Spleen (tissue), 11 donors: ENCODE data around the gene ARL8B. TPM values are rescaled to one million over a fixed set of nuclear protein-coding genes. Genes with fewer than 3 reads are reported as not detected.

Experiments used
- DNase-seq: peaks from one replicate; pipeline ENCODE4 v3.0.0-alpha.2; 2020
- H3K27ac ChIP-seq, 8 donors: fragments of 200-600 bp; sonication (generic) in 7 of 8; 1 replicate in 4 of 8; 2 replicates in 4 of 8; pipeline versions ENCODE4 v1.5.0 to v1.8.0; 2016 to 2021; ENCODE audit warnings: inconsistent platforms in 4 of 8, mild to moderate bottlenecking in 4 of 8, moderate library complexity in 1 of 8
- H3K27me3 ChIP-seq, 7 donors: fragments of 200-600 bp; sonication (generic) in 6 of 7; replicated peaks in 1 of 7; 1 replicate in 4 of 7; 2 replicates in 3 of 7; pipeline versions ENCODE4 v1.5.0 to v1.8.0; 2016 to 2021; ENCODE audit warnings: inconsistent platforms in 3 of 7, mild to moderate bottlenecking in 1 of 7
- H3K36me3 ChIP-seq, 6 donors: fragments of 200-600 bp; sonication (generic) in 5 of 6; 1 replicate in 4 of 6; 2 replicates in 2 of 6; pipeline versions ENCODE4 v1.5.0 to v1.8.0; 2016 to 2021; ENCODE audit warnings: inconsistent platforms in 2 of 6
- H3K4me1 ChIP-seq, 6 donors: fragments of 200-600 bp; sonication (generic) in 5 of 6; 1 replicate in 3 of 6; 2 replicates in 3 of 6; pipeline versions ENCODE4 v1.5.0 to v1.8.0; 2016 to 2021; ENCODE audit warnings: inconsistent platforms in 3 of 6
- H3K4me3 ChIP-seq, 8 donors: fragments of 200-600 bp; sonication (generic) in 7 of 8; 1 replicate in 4 of 8; 2 replicates in 4 of 8; pipeline versions ENCODE4 v1.5.0 to v1.8.0; 2016 to 2021; ENCODE audit warnings: inconsistent platforms in 4 of 8, mild to moderate bottlenecking in 4 of 8, moderate library complexity in 2 of 8
- H3K9me3 ChIP-seq, 8 donors: fragments of 200-600 bp; sonication (generic) in 7 of 8; 1 replicate in 4 of 8; 2 replicates in 4 of 8; pipeline versions ENCODE4 v1.5.0 to v1.8.0; 2016 to 2021; ENCODE audit warnings: inconsistent platforms in 4 of 8
- CTCF ChIP-seq, 11 experiments: fragments of 200-600 bp in 7 of 11; fragments of 450-650 bp in 4 of 11; sonication (generic) in 4 of 11; IDR thresholded peaks in 8 of 11; conservative IDR thresholded peaks in 3 of 11; 1 replicate in 7 of 11; 2 replicates in 4 of 11; pipeline versions ENCODE4 v1.4.0 to v1.8.0; 2016 to 2021; ENCODE audit warnings: antibody characterized with exemption in 11 of 11, inconsistent platforms in 4 of 11, mild to moderate bottlenecking in 1 of 11
- POLR2A ChIP-seq, 3 donors: fragments of 450-650 bp; IDR thresholded peaks; one replicate each; pipeline ENCODE4 v1.5.1; 2017; ENCODE audit warnings: antibody characterized with exemption in 3 of 3, mild to moderate bottlenecking in 1 of 3
- POLR2AphosphoS5 ChIP-seq, 3 donors: sonication (generic); formaldehyde crosslinking; IDR thresholded peaks; one replicate each; pipeline ENCODE4 v1.5.1; 2017; ENCODE audit warnings: antibody characterized with exemption in 3 of 3
- WGBS, 5 donors: extraction: QIAGEN DNeasy Blood & Tissue Kit in 3 of 5; methylation state at CpG; one replicate each; pipeline versions ENCODE4 v1.1.5 to v1.1.7; 2013 to 2018; 5-methylcytosine and 5-hydroxymethylcytosine counted together
- intact Hi-C: fragments of 100-400 bp; cut with DNase I; formaldehyde crosslinking; loops from one replicate; pipeline ENCODE4 v1.15.0; 2023; ENCODE audit warnings: low total_unique reads
- polyA plus RNA-seq, 3 donors: library from polyadenylated mRNA; stranded (reverse); fragments of 200-250 nt; gene quantifications; one replicate each; pipeline ENCODE4 v1.2.1, GENCODE V29; 2013
- total RNA-seq, 7 donors: library from RNA; depleted of rRNA in 3 of 7; stranded (reverse); fragments of >200 nt in 3 of 7; fragmentation: NEBNext Ultra II Directional in 4 of 7; extraction: Animal tissue kit (Norgen Biotek cat#: 25700) in 4 of 7; gene quantifications; one replicate each; pipeline versions ENCODE4 v1.1.0 to v1.2.1, GENCODE V29; 2016 to 2021
- donor health status: healthy with polysubstance abuse.
- donor health status: DM: no; HTN: no; CAD: no; lungs with moderate emphysema.
- donor health status: DM: no; HTN: no; CAD: no.
- donor health status: Bipolar disorder and iron deficiency.
- donor health status: healthy.
- donor health status: DM: no; HTN: no; CAD: no.
- donor health status: DM: yes; HTN: yes; CAD: no.

The ARL8B gene
- total and polyA plus RNA-seq, 10 donors, result 23.0 to 120 (median 58.9) TPM

- Histone ChIP-seq H3K36me3 (peaks cover 0 to 4% (median 0%) of the 10 kb centered on the region in 6 donors), H3K27ac (peak overlapping the region; percentile 89 to 100 (median 99)), H3K4me3 (peak overlapping the region; percentile 72 to 99 (median 92)), H3K9me3 (no peaks in the 10 kb centered on the region), H3K4me1 (peaks cover 45 to 86% (median 84%) of the 10 kb centered on the region in 6 donors), H3K27me3 (no peaks in the 10 kb centered on the region)
- TF ChIP-seq CTCF (IDR thresholded peaks at IDR 0.05 in 8 of 11, conservative IDR thresholded peaks at IDR 0.05 in 3 of 11), result no peak
- peak in 1 of 3 donors; percentile 8 for TF ChIP-seq POLR2AphosphoS5 (IDR thresholded peaks at IDR 0.05)
- TF ChIP-seq POLR2A (IDR thresholded peaks at IDR 0.05), result no peak
- intact Hi-C loops, result loop anchor here (5.0 kb wide), 1 partner anchor 66 kb away; the partner anchor contains the start of gene ARL8B
- peak; percentile 94 for DNase-seq
- 0 to 1% (median 0%) methylated on average over 3 to 66 of the region's 66 CpGs for WGBS, 5 donors
These were observed 65.9 kb downstream of the ARL8B start for GRCh38 chr3:5187920-5188418.

GRCh38 chr3:5188419-5189221 is 66.5 kb downstream of the ARL8B start:
- intact Hi-C loops, result loop anchor here (5.0 kb wide), 1 partner anchor 66 kb away; the partner anchor contains the start of gene ARL8B
- TF ChIP-seq CTCF (IDR thresholded peaks at IDR 0.05 in 8 of 11, conservative IDR thresholded peaks at IDR 0.05 in 3 of 11), result no peak
- peak in 1 of 3 donors; percentile 28 for TF ChIP-seq POLR2AphosphoS5 (IDR thresholded peaks at IDR 0.05)
- Histone ChIP-seq H3K4me1 (peaks cover 49 to 86% (median 85%) of the 10 kb centered on the region in 6 donors), H3K27ac (peak overlapping the region; percentile 89 to 100 (median 99)), H3K27me3 (no peaks in the 10 kb centered on the region), H3K4me3 (peak overlapping the region; percentile 72 to 99 (median 92)), H3K36me3 (peaks cover 0 to 9% (median 0%) of the 10 kb centered on the region in 6 donors), H3K9me3 (no peaks in the 10 kb centered on the region)
- DNase-seq, result peak; percentile 81
- WGBS, 5 donors, result 1 to 5% (median 3%) methylated on average over 16 to 26 of the region's 26 CpGs

- peak overlapping the region in 7 of 8 donors; percentile 98 to 100 (median 99) for H3K27ac ChIP-seq
- H3K4me3 ChIP-seq, result peak overlapping the region in 7 of 8 donors; percentile 72 to 99 (median 88)
- TF ChIP-seq POLR2AphosphoS5 (IDR thresholded peaks at IDR 0.05) (no peak), CTCF (IDR thresholded peaks at IDR 0.05 in 8 of 11, conservative IDR thresholded peaks at IDR 0.05 in 3 of 11) (no peak), POLR2A (IDR thresholded peaks at IDR 0.05) (no peak)
- H3K4me1 ChIP-seq, result peaks cover 59 to 87% (median 85%) of the 10 kb centered on the region in 6 donors
- no peaks in the 10 kb centered on the region for H3K27me3 ChIP-seq
- 47 to 64% (median 58%) methylated on average over 7 of the region's 7 CpGs for WGBS, 5 donors
- H3K36me3 ChIP-seq, result peaks cover 0 to 16% (median 0%) of the 10 kb centered on the region in 6 donors
- DNase-seq, result no peak
- no peaks in the 10 kb centered on the region for H3K9me3 ChIP-seq
- intact Hi-C loops, result no loop called here
These were observed 68.2 kb downstream of the ARL8B start for GRCh38 chr3:5190147-5190791.
